Activated CD4-positive, CD25-positive, alpha-beta regulatory T cell (primary cell): ENCODE results near the gene CSAG2.
"Not testable (repeated sequence)": the region's sequence is repeated elsewhere in the genome, so short reads cannot be mapped to it uniquely, and the experiment has no call there.

Experiments
- DNase-seq, 4 experiments: peaks; one replicate each; lab custom pipeline; 2025; lab: John Stamatoyannopoulos, UW

CSAG2 gene, protein sequence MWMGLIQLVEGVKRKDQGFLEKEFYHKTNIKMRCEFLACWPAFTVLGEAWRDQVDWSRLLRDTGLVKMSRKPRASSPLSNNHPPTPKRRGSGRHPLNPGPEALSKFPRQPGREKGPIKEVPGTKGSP

DNA sequence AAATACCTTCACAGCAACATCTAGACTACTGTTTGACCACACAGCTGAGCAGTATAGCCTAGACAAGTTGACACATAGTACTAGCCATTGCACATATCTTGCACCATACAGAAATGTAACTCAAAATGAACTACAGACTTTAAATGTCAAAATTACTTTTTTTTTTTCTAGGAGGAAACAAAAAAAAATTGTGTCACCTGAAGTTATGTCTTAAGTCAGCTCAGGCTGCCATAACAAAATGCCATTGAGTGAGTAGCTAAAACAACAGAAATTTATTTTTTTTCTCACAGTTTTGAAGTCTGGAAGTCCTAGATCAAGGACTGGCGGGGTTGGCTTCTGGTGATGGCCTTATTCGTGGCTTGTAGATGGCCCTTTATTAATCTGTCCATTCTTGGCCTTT lies at the start of gene CSAG2:
Gene CSAG2 (minus strand): TSS at position 101 of the 400 bp plus-strand sequence. CDS start 161 bp downstream, outside the sequence.
- DNase-seq = not testable (repeated sequence)

DNA sequence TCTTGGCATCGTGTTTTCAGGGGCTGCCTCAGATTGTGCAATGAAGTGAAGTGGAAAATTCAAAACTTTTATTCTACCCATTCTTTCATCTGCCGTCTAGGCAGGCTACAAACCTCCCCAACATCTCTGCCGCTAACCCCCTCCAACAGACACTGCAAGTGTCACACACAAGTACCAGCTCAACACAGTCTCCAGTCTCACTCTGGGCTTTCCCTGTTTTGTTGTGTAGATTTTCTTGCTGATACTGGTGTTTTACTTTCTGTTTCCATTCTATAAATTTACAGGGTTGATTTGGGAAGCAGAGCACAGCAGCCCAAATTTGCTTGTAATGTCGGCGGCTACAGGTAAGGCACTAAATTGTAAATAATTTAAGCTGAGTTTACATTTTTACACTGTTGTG lies 45.8 kb upstream of the CSAG2 start:
- not testable (repeated sequence) for DNase-seq

DNA sequence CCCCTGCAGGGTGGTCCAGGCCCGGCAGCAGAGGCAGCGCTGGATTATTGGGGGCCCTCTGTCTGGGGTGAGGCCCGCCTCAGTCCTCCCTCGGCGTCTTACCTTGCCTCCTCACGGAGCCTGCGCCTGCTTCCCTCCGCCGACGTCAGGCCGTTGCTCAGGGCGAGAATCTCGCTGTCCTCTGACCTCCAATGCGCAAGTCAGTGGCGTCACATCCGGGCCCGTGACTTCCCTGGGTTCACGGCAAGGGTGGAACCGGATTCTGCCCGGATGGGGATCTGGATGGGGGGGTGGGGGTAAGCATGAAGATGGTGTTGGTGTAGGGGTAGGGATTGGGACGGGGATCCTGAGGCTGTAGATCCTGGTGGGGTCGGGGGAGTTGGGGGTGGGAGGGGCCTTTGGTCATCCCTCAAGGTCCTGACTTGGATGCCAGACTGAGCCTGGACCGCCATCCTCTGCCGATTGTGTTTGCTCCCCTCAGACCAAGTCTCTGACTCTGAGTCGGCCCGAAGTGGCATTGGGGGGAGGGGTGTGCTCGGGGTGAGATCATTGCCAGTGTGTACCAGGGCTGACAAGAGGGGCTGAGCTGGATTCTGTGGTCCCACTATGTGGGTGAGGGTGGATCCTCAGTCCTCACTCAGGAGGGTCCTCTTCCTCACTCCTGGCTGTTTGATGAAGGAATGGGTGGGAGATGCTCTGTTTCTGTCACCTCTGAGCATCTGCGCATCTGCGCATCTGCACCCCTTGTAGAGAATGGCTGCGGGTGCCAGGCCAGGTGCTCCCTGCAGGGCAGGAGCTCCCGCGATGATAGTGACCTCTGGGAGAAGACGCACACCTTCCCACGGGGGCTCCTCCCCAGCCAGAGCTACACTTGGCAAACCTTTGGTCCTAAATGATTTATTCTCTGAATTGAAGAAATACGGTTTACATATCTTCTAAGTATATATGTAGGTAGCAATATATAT lies 44.9 kb upstream of the CSAG2 start, which contains the start of gene MAGEA2:
Gene MAGEA2 (minus strand): TSS at position 157 of the 965 bp plus-strand sequence. CDS start 2,479 bp downstream, outside the sequence.
- DNase-seq = not testable (repeated sequence)

DNA sequence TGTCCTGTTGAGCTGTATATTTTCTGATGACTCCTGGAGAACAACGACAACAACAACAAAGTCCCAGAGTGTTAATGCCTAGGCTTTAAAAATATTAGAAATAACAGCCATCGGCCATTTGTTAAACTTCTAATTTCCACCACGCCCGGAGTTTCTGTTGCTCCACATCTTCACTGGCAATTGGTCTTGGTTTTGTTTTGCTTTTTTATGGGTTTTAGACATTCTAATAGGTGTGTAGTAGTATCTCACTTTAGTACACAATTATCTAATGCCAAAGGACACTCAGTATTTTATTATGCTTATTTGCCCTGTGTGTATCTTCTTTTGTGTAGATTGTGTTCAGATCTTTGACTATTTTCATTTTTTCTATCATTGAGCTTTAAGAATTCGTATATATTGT lies 29.5 kb upstream of the CSAG2 start:
- DNase-seq = no peak

DNA sequence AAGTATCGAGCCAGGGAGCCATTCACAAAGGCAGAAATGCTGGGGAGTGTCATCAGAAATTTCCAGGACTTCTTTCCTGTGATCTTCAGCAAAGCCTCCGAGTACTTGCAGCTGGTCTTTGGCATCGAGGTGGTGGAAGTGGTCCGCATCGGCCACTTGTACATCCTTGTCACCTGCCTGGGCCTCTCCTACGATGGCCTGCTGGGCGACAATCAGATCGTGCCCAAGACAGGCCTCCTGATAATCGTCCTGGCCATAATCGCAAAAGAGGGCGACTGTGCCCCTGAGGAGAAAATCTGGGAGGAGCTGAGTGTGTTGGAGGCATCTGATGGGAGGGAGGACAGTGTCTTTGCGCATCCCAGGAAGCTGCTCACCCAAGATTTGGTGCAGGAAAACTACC lies 27.5 kb upstream of the CSAG2 start:
- DNase-seq = not testable (repeated sequence)

DNA sequence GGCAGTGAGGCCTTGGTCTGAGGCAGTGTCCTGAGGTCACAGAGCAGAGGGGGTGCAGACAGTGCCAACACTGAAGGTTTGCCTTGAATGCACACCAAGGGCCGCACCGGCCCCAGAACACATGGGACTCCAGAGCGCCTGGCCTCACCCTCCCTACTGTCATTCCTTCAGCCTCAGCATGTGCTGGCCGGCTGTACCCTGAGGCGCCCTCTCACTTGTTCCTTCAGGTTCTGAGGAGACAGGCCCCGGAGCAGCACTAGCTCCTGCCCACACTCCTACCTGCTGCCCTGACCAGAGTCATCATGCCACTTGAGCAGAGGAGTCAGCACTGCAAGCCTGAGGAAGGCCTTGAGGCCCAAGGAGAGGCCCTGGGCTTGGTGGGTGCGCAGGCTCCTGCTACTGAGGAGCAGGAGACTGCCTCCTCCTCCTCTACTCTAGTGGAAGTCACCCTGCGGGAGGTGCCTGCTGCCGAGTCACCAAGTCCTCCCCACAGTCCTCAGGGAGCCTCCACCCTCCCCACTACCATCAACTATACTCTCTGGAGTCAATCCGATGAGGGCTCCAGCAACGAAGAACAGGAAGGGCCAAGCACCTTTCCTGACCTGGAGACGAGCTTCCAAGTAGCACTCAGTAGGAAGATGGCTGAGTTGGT lies 26.9 kb upstream of the CSAG2 start:
- no peak for DNase-seq

DNA sequence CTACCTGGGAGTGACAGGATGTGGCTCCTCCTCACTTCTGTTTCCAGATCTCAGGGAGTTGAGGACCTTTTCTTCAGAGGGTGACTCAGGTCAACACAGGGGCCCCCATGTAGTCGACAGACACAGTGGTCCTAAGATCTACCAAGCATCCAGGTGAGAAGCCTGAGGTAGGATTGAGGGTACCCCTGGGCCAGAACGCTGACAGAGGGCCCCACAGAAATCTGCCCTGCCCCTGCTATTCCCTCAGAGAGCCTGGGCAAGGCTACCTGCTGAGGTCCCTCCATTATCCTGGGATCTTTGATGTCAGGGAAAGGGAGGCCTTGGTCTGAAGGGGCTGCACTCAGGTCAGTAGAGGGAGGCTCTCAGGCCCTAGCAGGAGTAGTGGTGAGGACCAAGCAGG lies 26.0 kb upstream of the CSAG2 start:
- no peak for DNase-seq

DNA sequence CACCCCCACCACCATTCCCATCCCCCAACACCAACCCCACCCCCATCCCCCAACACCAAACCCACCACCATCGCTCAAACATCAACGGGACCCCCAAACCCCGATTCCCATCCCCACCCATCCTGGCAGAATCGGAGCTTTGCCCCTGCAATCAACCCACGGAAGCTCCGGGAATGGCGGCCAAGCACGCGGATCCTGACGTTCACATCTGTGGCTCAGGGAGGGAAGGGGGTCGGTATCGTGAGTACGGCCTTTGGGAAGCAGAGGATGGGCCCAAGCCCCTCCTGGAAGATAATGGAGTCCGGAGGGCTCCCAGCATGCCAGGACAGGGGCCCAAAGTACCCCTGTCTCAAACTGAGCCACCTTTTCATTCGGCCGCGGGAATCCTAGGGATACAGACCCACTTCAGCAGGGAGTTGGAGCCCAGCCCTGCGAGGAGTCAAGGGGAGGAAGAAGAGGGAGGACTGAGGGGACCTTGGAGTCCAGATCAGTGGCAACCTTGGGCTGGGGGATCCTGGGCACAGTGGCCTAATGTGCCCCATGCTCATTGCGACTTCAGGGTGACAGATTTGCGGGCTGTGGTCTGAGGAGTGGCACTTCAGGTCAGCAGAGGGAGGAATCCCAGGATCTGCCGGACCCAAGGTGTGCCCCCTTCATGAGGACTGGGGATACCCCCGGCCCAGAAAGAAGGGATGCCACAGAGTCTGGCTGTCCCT lies 25.2 kb upstream of the CSAG2 start:
- DNase-seq = not testable (repeated sequence)

DNA sequence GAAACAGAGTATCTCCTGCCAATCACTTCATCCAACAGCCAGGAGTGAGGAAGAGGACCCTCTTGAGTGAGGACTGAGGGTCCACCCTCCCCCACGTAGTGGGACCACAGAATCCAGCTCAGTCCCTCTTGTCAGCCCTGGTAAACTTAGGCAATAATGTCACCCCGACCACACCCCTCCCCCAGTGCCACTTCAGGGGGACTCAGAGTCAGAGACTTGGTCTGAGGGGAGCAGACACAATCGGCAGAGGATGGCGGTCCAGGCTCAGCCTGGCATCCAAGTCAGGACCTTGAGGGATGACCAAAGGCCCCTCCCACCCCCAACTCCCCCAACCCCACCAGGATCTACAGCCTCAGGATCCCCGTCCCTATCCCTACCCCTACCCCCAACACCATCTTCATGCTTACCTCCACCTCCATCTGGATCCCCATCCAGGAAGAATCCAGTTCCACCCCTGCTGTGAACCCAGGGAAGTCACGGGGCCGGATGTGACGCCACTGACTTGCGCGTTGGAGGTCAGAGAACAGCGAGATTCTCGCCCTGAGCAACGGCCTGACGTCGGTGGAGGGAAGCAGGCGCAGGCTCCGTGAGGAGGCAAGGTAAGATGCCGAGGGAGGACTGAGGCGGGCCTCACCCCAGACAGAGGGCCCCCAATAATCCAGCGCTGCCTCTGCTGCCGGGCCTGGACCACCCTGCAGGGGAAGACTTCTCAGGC lies 24.3 kb upstream of the CSAG2 start, which contains the start of the genes CSAG1 and MAGEA12:
Gene CSAG1 (minus strand): TSS at position 461 of the 715 bp plus-strand sequence. CDS start 1,261 bp downstream, outside the sequence.
Gene MAGEA12 (plus strand): TSS at position 497 of the 715 bp plus-strand sequence. CDS start 2,405 bp downstream, outside the sequence.
- no peak for DNase-seq

DNA sequence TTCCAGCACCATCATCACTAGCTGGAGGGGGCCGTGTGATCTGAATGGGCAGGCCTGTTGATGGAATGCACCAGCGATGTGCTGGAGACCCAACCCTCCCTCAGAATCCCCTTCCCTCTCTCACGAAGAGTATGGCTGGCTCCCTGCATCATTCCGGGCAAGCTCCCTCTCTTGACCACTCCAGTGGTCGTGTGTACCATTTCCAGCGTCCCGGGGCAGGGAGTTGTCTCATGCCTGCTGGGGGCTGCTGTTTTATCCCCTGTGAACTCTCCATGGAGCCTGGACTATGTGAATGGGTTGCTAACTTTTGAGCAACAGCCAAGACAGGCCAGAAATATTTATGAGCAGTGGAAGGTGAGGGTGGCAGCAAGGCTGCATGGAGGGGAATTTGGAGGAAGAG lies 16.3 kb upstream of the CSAG2 start:
- no peak for DNase-seq

DNA sequence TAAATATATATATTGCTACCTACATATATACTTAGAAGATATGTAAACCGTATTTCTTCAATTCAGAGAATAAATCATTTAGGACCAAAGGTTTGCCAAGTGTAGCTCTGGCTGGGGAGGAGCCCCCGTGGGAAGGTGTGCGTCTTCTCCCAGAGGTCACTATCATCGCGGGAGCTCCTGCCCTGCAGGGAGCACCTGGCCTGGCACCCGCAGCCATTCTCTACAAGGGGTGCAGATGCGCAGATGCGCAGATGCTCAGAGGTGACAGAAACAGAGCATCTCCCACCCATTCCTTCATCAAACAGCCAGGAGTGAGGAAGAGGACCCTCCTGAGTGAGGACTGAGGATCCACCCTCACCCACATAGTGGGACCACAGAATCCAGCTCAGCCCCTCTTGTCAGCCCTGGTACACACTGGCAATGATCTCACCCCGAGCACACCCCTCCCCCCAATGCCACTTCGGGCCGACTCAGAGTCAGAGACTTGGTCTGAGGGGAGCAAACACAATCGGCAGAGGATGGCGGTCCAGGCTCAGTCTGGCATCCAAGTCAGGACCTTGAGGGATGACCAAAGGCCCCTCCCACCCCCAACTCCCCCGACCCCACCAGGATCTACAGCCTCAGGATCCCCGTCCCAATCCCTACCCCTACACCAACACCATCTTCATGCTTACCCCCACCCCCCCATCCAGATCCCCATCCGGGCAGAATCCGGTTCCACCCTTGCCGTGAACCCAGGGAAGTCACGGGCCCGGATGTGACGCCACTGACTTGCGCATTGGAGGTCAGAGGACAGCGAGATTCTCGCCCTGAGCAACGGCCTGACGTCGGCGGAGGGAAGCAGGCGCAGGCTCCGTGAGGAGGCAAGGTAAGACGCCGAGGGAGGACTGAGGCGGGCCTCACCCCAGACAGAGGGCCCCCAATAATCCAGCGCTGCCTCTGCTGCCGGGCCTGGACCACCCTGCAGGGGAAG lies 5.0 kb upstream of the CSAG2 start, which contains the start of gene MAGEA2B:
Gene MAGEA2B (plus strand): TSS at position 814 of the 973 bp plus-strand sequence. CDS start 2,479 bp downstream, outside the sequence.
- DNase-seq = not testable (repeated sequence)

DNA sequence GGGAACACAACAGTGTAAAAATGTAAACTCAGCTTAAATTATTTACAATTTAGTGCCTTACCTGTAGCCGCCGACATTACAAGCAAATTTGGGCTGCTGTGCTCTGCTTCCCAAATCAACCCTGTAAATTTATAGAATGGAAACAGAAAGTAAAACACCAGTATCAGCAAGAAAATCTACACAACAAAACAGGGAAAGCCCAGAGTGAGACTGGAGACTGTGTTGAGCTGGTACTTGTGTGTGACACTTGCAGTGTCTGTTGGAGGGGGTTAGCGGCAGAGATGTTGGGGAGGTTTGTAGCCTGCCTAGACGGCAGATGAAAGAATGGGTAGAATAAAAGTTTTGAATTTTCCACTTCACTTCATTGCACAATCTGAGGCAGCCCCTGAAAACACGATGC lies 4.1 kb upstream of the CSAG2 start:
- DNase-seq = not testable (repeated sequence)

DNA sequence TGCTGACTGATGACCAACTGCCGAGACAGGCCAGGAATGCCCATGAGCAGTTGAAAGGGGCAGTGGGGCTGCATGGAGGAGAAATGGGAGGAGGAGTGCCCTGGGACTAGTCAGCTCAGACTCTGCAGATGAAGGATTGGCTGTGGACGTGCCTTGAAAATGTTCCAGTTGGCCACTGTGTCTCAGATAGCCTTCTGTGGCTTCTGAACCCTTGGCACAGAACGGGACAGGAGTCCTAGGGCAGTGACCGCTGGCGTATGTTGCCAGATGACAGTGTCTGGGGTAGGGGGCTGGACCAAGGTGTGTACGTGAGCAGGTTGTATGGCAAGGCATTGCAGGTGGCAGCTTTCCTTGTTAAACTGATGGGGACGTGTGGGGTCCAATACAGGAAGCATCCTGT lies 2.6 kb downstream of the CSAG2 start:
- DNase-seq = not testable (repeated sequence)

DNA sequence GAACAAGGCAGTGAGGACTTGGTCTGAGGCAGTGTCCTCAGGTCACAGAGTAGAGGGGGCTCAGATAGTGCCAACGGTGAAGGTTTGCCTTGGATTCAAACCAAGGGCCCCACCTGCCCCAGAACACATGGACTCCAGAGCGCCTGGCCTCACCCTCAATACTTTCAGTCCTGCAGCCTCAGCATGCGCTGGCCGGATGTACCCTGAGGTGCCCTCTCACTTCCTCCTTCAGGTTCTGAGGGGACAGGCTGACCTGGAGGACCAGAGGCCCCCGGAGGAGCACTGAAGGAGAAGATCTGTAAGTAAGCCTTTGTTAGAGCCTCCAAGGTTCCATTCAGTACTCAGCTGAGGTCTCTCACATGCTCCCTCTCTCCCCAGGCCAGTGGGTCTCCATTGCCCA lies 8.7 kb downstream of the CSAG2 start:
- DNase-seq = not testable (repeated sequence)

DNA sequence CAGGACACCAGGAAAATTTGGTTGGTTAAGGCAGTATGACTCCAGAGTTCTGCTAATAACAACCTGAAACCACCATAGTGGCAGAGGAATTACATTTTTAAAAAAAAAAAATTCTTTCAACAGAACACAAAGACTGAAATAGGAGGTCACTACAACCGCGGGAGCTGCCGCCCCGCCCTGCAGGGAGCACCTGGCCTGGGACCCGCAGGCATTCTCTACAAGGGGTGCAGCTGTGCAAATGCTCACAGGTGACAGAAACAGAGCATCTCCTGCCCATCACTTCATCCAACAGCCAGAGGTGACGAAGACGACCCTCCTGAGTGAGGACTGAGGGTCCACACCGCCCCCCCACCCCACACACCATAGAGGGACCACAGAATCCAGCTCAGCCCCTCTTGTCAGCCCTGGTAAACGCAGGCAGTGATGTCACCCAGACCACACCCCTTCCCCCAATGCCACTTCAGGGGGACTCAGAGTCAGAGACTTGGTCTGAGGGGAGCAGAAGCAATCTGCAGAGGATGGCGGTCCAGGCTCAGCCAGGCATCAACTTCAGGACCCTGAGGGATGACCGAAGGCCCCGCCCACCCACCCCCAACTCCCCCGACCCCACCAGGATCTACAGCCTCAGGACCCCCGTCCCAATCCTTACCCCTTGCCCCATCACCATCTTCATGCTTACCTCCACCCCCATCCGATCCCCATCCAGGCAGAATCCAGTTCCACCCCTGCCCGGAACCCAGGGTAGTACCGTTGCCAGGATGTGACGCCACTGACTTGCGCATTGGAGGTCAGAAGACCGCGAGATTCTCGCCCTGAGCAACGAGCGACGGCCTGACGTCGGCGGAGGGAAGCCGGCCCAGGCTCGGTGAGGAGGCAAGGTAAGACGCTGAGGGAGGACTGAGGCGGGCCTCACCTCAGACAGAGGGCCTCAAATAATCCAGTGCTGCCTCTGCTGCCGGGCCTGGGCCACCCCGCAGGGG lies 10.8 kb downstream of the CSAG2 start, which contains the start of gene MAGEA3:
Gene MAGEA3 (plus strand): TSS at position 843 of the 980 bp plus-strand sequence. CDS start 2,039 bp downstream, outside the sequence.
- DNase-seq = not testable (repeated sequence)

DNA sequence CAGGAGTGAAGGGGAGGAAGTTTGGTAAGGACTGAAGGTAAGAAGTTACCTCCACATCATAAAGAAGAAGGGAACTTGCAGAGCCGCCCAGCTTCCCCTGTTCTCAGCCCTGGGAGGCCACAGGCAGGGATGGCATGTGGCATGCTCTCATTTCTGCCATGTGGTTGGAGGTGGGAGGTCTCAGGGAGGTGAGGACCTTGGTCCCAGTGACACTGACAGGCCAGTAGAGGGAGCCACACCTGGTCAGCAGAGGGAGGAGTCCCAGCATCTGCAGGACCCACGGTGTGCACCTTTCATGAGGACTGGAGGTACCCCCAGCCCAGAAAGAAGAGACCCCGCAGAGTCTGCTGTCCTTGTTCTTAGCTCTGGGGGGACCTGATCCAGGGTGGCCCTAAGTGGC lies 28.1 kb downstream of the CSAG2 start:
- DNase-seq = not testable (repeated sequence)

DNA sequence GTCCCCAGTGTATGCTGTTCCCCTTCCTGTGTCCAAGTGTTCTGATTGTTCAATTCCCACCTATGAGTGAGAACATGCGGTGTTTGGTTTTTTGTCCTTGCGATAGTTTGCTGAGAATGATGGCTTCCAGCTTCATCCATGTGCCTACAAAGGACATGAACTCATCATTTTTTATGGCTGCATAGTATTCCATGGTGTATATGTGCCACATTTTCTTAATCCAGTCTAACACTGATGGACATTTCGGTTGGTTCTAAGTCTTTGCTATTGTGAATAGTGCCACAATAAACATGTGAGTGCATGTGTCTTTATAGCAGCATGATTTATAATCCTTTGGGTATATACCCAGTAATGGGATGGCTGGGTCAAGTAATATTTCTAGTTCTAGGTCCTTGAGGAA lies 34.4 kb downstream of the CSAG2 start:
- not testable (repeated sequence) for DNase-seq

DNA sequence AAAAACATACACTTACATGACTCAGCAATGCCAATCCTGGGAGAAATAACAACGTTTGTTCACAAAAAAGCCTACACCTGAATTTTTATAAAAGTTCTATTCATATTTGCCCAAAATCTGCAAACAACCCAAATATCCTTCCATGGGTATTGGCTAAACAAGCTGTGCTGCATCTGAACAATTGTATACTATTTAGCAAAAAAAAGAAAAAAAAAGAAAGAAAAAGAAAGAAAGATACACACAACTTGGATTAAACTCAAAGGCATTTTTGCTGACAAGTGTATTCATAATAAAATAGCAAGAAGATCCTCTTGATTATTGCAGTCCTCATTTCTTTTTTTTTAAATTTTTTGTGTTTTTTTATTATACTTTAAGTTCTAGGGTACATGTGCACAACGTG lies 34.9 kb downstream of the CSAG2 start:
- no peak for DNase-seq
